HG03558 (cell line): Measurements from ENCODE around the gene CHRNE.
"Not testable (repeated sequence)": the region's sequence is repeated elsewhere in the genome, so short reads cannot be mapped to it uniquely, and the experiment has no call there.

Source experiments
- ATAC-seq: cut with Tn5 transposase; IDR thresholded peaks from one replicate; pipeline ENCODE4 v1.9.1; 2021; ENCODE audit warnings: moderate number of reproducible peaks; ENCODE audit not compliant: unreplicated experiment; ENCODE audit errors: extremely low read depth

Gene CHRNE

DNA sequence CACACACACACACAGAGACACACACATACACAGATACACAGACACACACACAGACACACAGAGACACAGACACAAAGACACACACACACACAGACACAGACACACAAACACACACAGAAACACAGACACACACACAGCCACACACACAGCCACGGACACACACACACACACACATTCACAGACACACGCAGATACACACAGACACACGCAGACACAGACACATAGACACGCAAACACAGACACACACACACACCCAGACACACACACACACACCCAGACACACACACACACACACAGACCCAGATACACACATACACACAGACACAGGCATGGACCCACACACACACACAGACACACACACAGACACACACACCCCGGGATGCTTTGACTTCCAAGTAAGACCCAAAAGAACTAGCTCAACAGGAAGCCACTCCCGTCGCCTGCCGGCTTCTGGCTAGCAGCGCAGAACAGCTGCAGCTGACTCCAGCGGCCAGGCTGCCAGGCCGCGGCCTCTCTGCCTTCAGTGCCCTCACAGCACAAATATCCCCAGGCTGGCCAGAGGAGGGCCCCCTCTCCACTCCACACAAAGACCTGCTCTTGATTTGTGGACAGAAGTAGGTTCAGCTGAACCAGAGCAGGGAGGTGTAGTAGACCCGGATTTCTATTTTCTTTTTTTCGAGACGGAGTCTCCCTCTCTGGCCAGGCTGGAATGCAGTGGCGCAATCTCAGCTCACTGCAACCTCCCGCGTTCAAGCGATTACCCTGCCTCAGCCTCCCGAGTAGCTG lies 6.0 kb upstream of the CHRNE start:
- ATAC-seq: no peak

DNA sequence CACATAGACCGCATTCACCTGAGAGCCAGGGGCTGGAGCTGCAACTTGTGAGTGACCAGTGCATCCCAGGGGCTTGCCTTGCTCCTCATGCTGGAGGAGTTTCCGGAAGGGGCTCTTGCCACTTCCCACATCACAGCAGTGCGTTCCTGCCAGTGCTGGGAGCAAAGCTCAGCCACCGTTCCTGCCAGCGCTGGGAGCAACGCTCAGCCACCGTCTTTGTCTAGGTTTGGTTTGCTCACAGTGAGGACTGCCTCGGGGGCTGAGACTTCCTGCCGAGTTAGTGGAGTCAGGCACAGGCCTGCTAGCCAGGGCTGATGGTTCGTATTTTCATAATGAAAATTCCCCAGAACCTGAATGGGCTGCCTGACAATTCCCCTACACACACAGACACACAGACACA lies 5.4 kb upstream of the CHRNE start:
- ATAC-seq: no peak

DNA sequence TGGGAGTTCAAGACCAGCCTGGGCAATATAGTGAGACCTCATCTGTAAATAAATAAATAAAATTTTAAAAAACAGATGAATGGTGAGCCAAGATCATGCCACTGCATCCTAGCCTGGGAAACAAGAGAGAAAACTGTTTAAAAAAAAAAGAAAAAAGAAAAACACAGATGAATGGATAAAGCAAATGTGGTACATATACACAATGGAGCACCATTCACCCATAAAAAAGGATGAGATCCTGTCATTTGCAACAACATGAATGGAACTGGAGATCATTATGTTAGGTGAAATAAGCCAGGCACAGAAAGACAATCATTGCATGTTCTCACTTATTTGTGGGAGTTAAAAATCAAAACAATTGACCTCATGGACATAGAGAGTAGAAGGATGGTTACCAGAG lies 3.7 kb upstream of the CHRNE start:
- not testable (repeated sequence) for ATAC-seq

DNA sequence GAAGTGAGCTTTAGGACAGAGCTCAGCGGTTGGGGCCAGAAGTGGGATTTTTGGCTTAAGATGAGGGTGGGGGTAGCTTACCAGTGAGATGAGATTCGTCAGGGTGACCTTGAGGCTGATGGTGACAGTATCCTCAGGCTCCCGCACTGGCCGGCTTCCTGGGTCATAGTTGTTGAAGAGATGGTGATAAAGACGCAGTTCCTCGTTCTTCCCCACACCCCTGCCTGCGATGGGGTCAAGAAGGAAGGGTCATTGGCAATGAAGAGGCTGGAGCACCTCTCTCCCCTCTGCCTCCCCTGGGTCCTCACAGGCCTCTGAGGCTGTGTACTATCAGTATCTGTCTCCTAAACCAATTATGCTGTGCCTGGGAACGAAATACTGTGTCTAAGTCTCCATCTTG lies 358 bp downstream of the CHRNE start:
- ATAC-seq: no peak

DNA sequence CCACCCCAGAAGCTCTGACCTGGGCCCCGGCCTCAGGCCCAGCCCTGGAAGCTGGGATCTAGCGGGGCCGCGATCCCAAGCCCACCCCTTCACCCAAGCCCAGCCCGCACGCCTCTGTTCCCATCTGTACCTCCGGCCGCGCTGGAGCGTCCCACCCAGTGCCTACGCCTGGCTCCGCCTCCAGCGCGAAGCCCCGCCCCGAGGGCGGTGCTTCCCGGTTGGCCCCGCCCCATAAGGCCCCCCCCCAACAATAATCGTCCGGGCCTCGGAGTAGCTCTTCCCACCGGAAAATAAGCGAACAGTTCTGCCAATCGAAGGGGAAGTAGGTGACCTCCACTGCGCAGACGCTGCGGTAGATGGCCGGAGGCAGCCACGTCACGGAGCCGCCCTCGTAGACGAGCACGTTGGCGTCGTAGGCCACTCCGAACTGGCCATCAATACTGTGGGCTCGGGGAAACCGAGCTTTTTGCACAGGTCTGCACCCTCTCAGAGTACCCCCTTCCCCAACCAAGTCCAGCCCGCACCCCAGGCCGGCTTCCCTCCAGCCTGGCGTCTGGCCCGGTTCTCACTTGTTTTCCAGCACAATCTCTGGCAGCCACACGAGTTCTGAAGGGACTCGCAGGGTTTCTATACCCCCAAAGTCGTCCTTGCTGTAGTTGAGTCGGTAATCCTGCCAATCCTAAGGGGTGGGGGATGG lies 1.1 kb downstream of the CHRNE start:
- no peak for ATAC-seq

DNA sequence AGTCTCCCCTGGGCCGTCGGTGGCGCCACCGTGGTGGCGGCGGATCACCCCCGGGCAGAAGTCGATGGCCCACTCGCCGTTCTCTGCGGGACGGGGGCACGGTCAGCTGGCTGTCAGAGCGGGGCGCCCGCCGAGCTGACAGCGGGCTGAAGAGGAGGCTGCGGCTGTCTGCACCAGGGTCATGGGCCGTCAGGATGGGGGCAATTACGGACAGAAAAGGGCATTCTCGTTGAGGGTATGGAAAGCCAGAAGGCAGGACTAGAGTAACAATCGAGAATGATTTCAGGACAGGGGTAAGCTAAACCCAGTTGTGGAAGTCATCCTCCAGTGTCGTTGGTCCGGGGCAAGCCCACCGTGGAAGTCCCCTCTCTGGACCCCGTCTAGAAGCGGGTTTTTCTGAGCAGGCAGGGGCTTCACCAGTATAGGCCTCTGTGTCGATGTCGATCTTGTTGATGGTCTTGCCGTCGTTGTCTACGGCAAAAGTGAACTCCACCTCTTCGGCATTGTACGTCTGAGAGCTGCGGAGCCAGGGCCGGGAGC lies 1.7 kb downstream of the CHRNE start:
- ATAC-seq: no peak

DNA sequence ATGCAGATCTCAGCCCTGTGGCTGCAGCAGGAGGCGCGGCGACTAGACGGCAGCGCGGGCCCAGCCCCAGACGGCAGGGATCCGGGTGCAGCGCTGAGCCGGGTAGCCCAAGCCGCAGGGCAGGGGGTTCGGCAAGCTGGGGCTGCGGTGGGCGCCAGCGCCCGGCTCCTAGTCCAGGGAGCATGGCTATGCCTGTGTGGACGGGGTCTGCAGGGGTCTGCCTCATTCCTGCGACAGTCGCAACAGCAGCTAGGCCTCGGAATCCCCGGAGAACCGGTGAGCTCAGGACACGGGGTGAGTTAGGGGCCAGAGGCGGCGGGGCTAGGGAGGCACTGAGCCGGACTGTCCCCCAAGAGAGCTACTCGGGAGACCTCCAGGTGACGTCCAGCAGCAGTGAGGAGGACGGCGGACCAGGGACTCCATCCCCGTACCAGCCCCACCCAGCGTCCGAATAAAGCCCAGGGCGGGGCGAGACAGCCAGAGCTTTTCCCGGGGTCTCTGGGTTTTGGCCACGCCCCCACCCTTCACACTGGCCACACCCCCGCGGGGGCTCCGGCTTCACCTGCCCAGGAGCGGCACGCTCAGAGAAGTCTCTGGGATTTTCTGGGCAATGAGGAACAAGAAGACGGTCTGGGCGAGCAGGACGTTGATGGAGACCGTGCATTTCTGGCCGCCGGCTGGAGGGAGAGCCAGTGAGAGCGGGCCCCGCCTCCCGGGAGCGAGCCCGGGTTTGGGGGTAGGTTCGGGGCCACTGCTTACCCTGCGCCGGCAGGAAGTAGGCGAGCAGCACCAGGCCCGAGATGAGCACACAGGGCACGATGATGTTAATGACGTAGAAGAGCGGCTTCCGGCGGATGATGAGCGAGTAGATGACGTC lies 2.4 kb downstream of the CHRNE start:
- ATAC-seq: no peak

DNA sequence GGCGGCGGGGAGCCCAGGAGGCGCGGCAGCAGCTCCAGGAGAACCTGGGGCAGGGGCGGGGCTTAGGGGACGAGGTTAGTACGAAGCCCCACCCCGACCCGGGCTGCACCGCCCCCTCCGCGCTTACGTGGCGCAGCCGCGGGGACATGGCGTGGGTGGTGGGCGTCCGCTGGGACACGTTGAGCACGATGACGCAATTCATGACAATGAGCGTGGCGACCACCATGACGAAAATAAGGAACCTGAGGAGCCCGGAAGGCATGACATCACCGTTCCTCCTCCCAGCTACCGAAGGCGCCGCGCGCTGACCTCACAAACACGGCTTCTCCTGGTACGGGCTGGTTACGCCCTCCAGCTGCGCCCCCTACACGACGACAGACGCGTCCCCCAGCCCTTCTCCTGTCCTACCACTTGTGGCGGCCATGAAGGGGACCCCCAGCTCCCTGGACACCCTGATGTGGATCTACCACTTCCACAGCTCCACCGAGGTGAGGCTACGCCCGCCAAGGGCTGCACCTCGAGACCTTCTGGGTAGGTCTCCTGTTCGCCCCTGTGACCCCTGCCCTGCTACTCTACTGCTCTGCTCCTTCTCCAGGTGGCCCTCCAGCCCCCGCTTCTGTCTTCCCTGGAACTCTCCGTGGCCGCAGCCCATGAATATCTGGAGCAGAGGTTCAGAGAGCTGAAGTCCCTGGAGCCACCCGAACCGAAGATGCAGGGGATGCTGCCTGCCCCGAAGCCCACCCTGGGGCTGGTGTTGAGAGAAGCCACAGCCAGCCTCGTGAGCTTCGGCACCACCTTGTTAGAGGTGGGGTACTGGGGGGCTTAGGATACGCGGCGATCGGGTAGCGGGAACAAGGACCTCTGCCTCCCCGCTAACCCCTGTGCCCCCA lies 3.3 kb downstream of the CHRNE start, which contains the start of gene C17orf107:
Gene C17orf107 (plus strand): TSS at position 196 of the 890 bp plus-strand sequence. CDS start 227 bp downstream, at position 423.
- ATAC-seq: no peak

DNA sequence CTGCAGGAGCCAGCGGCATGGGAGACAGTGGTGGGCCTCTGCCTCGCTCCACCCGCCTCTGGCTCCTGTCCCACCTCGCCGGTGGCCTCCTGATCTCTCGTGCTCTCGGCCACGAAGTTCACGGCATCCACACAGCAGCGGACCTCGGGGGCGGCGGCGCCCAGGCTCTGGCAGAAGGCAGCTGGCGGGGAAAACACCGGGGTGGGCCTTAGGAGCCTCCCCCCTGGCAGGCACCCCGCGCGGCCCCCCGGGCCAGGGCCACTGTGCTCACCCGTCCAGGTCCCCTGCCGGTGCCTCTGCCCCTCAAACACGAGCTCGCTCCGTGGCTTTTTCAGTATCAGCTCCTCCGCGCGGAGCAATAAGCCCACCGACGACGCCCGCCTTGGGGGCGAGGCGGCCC lies 4.0 kb downstream of the CHRNE start:
- no peak for ATAC-seq

DNA sequence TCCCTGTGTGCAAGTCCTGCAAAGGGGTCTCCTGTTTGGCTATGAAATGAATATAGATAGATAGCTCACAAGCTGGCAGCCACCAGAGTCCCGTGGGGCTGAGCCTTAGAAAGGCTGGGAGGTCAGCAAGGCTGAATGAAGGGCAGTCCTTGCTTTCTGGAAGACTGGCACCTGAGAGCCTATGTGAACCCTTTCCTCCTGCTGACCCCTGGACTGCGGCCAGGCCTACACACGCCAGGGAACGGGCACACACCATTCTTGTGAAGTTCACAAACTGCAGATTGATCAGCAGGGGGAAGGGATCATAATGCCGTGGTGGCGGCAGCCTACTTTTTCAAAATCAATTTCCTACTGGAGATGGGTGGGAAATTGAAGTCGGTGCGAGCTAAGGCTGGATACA lies 4.5 kb downstream of the CHRNE start:
- ATAC-seq: no peak

DNA sequence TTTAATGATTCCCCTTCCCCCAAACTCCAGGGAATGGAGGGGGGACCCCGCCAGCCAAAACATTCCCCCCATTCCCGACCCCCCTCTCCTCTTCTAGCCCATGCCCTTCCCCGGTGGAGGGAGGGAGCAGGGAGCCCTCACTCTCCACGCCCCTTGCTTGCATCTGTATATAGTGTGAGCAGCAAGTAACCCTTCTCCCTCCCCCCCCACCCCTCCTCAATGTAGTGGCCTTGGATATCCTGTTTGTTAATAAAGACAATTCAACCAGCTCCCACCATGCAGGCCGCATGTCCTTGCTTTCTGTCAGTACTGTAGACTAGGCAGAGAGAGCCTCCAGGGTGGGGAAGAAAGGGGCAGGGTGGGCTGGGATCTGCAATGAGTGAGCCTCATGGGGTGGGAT lies 5.1 kb downstream of the CHRNE start:
- ATAC-seq: no peak

DNA sequence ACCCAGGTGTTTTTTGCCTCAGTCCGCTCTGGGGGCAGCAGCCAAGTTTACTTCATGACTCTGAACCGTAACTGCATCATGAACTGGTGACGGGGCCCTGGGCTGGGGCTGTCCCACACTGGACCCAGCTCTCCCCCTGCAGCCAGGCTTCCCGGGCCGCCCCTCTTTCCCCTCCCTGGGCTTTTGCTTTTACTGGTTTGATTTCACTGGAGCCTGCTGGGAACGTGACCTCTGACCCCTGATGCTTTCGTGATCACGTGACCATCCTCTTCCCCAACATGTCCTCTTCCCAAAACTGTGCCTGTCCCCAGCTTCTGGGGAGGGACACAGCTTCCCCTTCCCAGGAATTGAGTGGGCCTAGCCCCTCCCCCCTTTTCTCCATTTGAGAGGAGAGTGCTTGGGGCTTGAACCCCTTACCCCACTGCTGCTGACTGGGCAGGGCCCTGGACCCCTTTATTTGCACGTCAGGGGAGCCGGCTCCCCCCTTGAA lies 5.7 kb downstream of the CHRNE start:
- no peak for ATAC-seq

DNA sequence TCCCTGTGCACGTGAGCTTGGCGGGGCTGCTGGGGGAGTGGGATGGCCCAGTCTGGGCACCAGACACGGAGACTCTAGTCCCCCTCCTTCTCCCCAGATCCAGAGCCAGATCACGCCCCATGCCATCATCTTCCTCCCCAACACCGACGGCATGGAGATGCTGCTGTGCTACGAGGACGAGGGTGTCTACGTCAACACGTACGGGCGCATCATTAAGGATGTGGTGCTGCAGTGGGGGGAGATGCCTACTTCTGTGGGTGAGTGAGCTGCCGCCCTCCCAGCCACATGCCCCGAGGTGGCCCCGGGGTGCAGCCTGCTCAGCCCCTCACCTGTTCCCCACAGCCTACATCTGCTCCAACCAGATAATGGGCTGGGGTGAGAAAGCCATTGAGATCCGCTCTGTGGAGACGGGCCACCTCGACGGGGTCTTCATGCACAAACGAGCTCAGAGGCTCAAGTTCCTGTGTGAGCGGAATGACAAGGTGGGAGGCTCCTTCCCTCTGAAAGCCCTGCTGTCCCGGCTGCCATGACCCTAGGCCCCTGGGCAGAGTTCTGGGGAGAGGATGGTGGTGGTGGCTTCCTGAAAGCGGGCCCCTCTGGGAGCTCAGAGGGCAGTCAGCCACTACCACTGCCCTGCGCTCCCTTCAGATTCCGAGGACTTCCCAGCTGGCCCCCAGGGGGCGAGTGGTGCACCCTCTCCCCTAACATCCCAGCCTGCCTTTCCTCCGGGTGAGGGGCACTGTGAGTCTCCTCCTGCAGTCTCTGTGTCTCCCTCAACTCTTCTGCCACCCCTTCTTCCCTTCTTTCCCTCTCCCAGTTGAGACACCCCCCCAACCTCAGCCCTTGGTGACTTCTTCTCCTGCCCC lies 6.3 kb downstream of the CHRNE start:
- ATAC-seq: no peak

DNA sequence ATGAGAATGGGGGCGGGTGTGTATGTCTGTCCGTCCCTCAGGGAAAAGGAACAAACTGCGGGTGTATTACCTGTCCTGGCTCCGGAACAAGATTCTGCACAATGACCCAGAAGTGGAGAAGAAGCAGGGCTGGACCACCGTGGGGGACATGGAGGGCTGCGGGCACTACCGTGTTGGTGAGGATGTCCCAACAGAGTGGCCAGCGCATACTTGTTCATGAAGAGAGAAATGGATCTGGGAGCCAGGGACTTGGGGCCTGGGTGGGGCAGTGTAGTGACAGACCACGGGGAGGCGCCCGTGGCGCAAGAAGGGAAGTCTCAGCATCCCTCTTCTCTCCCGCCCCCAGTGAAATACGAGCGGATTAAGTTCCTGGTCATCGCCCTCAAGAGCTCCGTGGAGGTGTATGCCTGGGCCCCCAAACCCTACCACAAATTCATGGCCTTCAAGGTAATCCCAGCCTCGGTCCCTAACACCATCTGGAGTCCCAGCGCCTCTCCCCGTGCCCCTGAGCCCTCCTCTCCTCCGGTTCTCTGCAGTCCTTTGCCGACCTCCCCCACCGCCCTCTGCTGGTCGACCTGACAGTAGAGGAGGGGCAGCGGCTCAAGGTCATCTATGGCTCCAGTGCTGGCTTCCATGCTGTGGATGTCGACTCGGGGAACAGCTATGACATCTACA lies 7.1 kb downstream of the CHRNE start:
- no peak for ATAC-seq

DNA sequence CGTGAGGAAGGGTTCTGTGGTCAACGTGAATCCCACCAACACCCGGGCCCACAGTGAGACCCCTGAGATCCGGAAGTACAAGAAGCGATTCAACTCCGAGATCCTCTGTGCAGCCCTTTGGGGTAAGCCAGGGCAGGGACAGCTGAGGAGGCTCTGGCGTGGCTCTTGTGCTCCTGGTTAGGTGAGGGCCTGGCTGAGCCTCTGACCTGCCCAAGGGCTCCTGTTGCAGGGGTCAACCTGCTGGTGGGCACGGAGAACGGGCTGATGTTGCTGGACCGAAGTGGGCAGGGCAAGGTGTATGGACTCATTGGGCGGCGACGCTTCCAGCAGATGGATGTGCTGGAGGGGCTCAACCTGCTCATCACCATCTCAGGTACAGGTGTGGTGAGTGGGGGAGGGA lies 7.8 kb downstream of the CHRNE start:
- ATAC-seq: no peak

DNA sequence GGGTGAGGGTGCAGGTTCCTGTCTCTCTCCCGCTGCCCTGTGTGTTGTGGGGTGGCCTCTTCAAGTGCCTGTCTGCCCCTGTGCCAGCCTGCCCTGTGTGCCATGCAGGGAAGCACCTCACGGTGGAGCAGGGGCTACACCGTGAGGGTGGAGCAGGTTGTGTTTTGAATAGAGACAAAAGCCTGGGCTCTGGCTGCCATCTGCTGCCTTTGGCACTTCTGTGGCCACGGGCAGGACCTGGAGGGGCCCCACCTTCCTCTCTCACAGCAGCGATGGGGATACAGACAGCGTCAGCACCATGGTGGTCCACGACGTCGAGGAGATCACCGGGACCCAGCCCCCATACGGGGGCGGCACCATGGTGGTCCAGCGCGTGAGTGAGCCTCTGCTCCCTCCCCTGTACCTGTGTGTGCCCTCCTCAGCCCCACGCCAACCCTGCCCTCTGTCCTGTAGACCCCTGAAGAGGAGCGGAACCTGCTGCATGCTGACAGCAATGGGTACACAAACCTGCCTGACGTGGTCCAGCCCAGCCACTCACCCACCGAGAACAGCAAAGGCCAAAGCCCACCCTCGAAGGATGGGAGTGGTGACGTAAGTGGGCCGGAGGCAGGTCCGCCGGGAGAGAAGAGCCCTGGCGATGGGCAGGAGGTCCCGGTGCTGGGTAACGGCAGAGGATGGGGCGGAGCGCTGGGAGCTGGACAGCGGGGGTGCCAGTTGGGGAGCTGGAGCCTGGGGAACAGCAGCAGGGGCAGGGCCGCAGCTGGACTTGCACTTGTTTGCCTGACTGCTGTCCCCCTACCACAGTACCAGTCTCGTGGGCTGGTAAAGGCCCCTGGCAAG lies 9.0 kb downstream of the CHRNE start:
- no peak for ATAC-seq

DNA sequence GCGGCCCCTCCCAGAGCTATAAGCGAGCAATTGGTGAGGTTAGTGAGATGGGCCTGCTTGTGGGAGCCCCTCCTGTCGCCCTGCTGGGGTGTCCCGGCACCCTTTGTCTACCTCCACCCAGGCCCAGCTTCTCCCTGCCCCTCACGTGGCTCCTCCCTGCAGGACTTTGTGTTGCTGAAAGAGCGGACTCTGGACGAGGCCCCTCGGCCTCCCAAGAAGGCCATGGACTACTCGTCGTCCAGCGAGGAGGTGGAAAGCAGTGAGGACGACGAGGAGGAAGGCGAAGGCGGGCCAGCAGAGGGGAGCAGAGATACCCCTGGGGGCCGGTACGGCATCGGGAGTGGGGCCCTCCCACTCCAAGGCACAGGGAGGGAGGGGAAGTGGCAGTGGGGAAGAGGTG lies 9.6 kb downstream of the CHRNE start:
- no peak for ATAC-seq
